ENCODE measurements around the gene DENND5B.
"Not testable (repeated sequence)": the region's sequence is repeated elsewhere in the genome, so short reads cannot be mapped to it uniquely, and the experiment has no call there.

The DENND5B gene

DNA sequence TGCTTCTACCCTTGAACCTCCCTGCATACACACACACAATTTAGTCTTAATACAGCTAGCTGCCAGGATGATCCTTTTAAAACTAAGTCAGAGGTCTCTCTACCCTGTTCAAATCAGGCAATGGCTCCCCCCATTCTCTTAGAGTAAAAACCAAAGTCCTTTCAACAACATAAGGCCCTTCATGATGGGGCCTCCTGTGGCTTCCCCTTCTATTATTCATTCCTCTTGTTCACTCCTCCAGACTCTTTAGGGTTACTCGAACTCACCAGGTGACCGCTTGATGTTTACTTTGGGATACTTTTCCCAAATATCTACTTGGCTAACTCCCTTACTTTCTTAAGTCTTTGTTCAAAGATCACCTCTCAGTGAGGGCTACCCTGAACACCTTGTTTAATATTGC, 30.4 kb downstream of the DENND5B start:
- TF ChIP-seq CTCF (IDR thresholded peaks at IDR 0.05; ENCODE audit: control insufficient read depth, insufficient read depth, low read depth, low read length, missing control alignments) = no peak
- H3K4me3 ChIP-seq (ENCODE audit: control insufficient read depth, low read depth, low read length) = no peak overlapping the region
- DNase-seq (ENCODE audit: low read depth) = no peak

DNA sequence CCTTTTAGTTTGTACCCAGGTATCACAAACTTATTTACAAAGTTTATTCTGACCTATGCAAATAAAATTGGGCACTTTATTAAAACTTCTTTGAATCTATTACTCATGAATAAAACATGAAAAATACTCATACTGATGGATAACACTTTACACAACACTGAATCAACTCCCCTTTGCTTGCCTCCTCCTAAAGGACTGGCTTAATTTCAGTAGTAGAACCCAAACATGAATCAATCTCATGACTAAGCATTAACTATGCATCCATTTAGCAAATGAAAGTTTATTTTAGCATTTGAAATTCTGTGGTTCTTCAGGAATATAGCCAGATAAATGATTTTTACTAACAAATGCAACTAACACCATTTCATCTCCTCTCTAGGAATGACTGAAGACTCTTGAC, 32.4 kb downstream of the DENND5B start:
- no peak for DNase-seq (ENCODE audit: low read depth)
- no peak for TF ChIP-seq CTCF (IDR thresholded peaks at IDR 0.05; ENCODE audit: control insufficient read depth, insufficient read depth, low read depth, low read length, missing control alignments)
- H3K4me3 ChIP-seq (ENCODE audit: control insufficient read depth, low read depth, low read length) = no peak overlapping the region

- H3K4me3 ChIP-seq (ENCODE audit: control insufficient read depth, low read depth, low read length) = no peak overlapping the region
- no peak for TF ChIP-seq CTCF (IDR thresholded peaks at IDR 0.05; ENCODE audit: control insufficient read depth, insufficient read depth, low read depth, low read length, missing control alignments)
- no peak for DNase-seq (ENCODE audit: low read depth)
Measured at GRCh38 chr12:31557707-31558106, 33.2 kb downstream of the DENND5B start.

DNA sequence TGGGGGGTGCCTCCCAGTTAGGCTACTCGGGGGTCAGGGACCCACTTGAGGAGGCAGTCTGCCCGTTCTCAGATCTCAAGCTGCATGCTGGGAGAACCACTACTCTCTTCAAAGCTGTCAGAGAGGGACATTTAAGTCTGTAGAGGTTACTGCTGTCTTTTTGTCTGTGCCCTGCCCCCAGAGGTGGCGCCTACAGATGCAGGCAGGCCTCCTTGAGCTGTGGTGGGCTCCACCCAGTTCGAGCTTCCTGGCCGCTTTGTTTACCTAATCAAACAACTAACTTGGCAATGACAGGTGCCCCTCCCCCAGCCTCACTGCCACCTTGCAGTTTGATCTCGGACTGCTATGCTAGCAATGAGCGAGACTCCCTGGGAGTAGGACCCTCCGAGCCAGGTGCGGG, 35.5 kb downstream of the DENND5B start:
- DNase-seq (ENCODE audit: low read depth); H3K4me3 ChIP-seq (ENCODE audit: control insufficient read depth, low read depth, low read length): not testable (repeated sequence)

- DNase-seq (ENCODE audit: low read depth); H3K4me3 ChIP-seq (ENCODE audit: control insufficient read depth, low read depth, low read length): not testable (repeated sequence)
Measured at GRCh38 chr12:31550590-31550989, 40.3 kb downstream of the DENND5B start.

GRCh38 chr12:31536672-31537071, 54.3 kb downstream of the DENND5B start:
- TF ChIP-seq CTCF (IDR thresholded peaks at IDR 0.05; ENCODE audit: control insufficient read depth, insufficient read depth, low read depth, low read length, missing control alignments) = no peak
- no peak for DNase-seq (ENCODE audit: low read depth)
- H3K4me3 ChIP-seq (ENCODE audit: control insufficient read depth, low read depth, low read length) = no peak overlapping the region

- no peak for TF ChIP-seq CTCF (IDR thresholded peaks at IDR 0.05; ENCODE audit: control insufficient read depth, insufficient read depth, low read depth, low read length, missing control alignments)
- H3K4me3 ChIP-seq (ENCODE audit: control insufficient read depth, low read depth, low read length) = no peak overlapping the region
- DNase-seq (ENCODE audit: low read depth) = no peak
Measured at GRCh38 chr12:31533470-31533869, 57.5 kb downstream of the DENND5B start.

DNA sequence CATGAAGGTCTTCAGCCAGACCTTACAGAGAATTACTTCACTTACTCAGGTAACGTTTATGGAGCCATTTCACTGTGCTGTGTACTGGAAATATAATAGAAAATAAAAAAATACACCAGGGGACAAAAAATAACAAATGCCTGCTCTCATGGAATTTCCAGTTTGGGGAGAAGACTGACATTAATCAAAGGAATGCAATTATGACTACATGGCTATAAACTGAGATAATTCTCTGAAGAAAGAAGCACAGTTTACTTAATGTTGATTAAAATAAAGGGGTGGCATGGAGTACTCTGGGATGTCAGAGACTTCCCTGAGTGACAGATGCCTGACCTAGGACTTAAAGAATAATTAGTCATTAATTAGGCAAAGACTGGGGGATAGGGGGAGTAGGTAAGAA, 59.0 kb downstream of the DENND5B start:
- no peak for DNase-seq (ENCODE audit: low read depth)
- no peak overlapping the region for H3K4me3 ChIP-seq (ENCODE audit: control insufficient read depth, low read depth, low read length)
- no peak for TF ChIP-seq CTCF (IDR thresholded peaks at IDR 0.05; ENCODE audit: control insufficient read depth, insufficient read depth, low read depth, low read length, missing control alignments)
